GM18508 (cell line): ENCODE results near the gene CNTN5.
A peak's percentile ranks its signal among the peaks of the same experiment; 100 is the strongest.

ENCODE experiments used
- ATAC-seq: cut with Tn5 transposase; IDR thresholded peaks from one replicate; pipeline ENCODE4 v1.9.1; 2021; ENCODE audit warnings: moderate number of reproducible peaks; ENCODE audit not compliant: insufficient read depth, unreplicated experiment

The CNTN5 gene

GRCh38 chr11:99571094-99571493 is 550.3 kb downstream of the CNTN5 start:
- peak; percentile 77 for ATAC-seq

- no peak for ATAC-seq
Measured at GRCh38 chr11:99584830-99585229, 564.1 kb downstream of the CNTN5 start.

GRCh38 chr11:99585606-99586005 is 564.9 kb downstream of the CNTN5 start:
- ATAC-seq: no peak

- ATAC-seq: no peak
Measured at GRCh38 chr11:99589771-99590170, 569.0 kb downstream of the CNTN5 start.

- ATAC-seq: no peak
Measured at GRCh38 chr11:99592266-99592665, 571.5 kb downstream of the CNTN5 start.

GRCh38 chr11:99593197-99593596 is 572.4 kb downstream of the CNTN5 start:
- no peak for ATAC-seq

GRCh38 chr11:99601179-99601578 is 580.4 kb downstream of the CNTN5 start:
- ATAC-seq: no peak

GRCh38 chr11:99614352-99614751 is 593.6 kb downstream of the CNTN5 start:
- ATAC-seq: no peak

- no peak for ATAC-seq
Measured at GRCh38 chr11:99630629-99631028, 609.9 kb downstream of the CNTN5 start.

- ATAC-seq: no peak
Measured at GRCh38 chr11:99631618-99632017, 610.9 kb downstream of the CNTN5 start.

GRCh38 chr11:99632969-99633368 is 612.2 kb downstream of the CNTN5 start:
- ATAC-seq: no peak

GRCh38 chr11:99634581-99634980 is 613.8 kb downstream of the CNTN5 start:
- no peak for ATAC-seq

GRCh38 chr11:99638073-99638553 is 617.4 kb downstream of the CNTN5 start:
- ATAC-seq: no peak

GRCh38 chr11:99640671-99641070 is 619.9 kb downstream of the CNTN5 start:
- ATAC-seq: no peak

- no peak for ATAC-seq
Measured at GRCh38 chr11:99645934-99646333, 625.2 kb downstream of the CNTN5 start.

- ATAC-seq: no peak
Measured at GRCh38 chr11:99670067-99670676, 649.4 kb downstream of the CNTN5 start.

GRCh38 chr11:99671808-99672409 is 651.2 kb downstream of the CNTN5 start:
- ATAC-seq: no peak

- ATAC-seq: no peak
Measured at GRCh38 chr11:99676292-99676691, 655.5 kb downstream of the CNTN5 start.

GRCh38 chr11:99682171-99682570 is 661.4 kb downstream of the CNTN5 start:
- no peak for ATAC-seq

- ATAC-seq: no peak
Measured at GRCh38 chr11:99682646-99683045, 661.9 kb downstream of the CNTN5 start.

GRCh38 chr11:99683933-99684332 is 663.2 kb downstream of the CNTN5 start:
- ATAC-seq: no peak

GRCh38 chr11:99686838-99687237 is 666.1 kb downstream of the CNTN5 start:
- ATAC-seq: no peak
